Left ventricle myocardium inferior (tissue), 1 donor: ENCODE results near the gene CCHCR1. TPM values are rescaled to one million over a fixed set of nuclear protein-coding genes. Genes with fewer than 3 reads are reported as not detected.

ENCODE experiments used
- DNase-seq: peaks from one replicate; pipeline ENCODE4 v3.0.0-alpha.2; 2020
- H3K27ac ChIP-seq: fragments of 200-600 bp; replicated peaks from 2 replicates; pipeline ENCODE4 v1.8.0; 2021
- H3K27me3 ChIP-seq: fragments of 200-600 bp; 2 replicates; pipeline ENCODE4 v1.8.0; 2021; ENCODE audit warnings: low read depth
- H3K36me3 ChIP-seq: fragments of 200-600 bp; 2 replicates; pipeline ENCODE4 v1.8.0; 2021
- H3K4me1 ChIP-seq: fragments of 200-600 bp; 2 replicates; pipeline ENCODE4 v1.8.0; 2021
- H3K4me3 ChIP-seq: fragments of 200-600 bp; 2 replicates; pipeline ENCODE4 v1.8.0; 2021; ENCODE audit warnings: mild to moderate bottlenecking, moderate library complexity
- H3K9me3 ChIP-seq: fragments of 200-600 bp; replicated peaks from 2 replicates; pipeline ENCODE4 v1.8.0; 2021
- intact Hi-C: fragments of 100-400 bp; cut with micrococcal nuclease; formaldehyde crosslinking; loops from one replicate; pipeline ENCODE4 v1.11.0; 2022
- total RNA-seq: library from RNA; stranded (reverse); fragmentation: NEBNext Ultra II Directional; extraction: Animal tissue kit (Norgen Biotek cat#: 25700); gene quantifications from one replicate; pipeline ENCODE4 v1.2.1, GENCODE V29; 2021
- TF ChIP-seq, protein P1 (sequence below): fragments of 200-600 bp; IDR thresholded peaks from 2 replicates; pipeline ENCODE4 v1.8.0; 2021; ENCODE audit warnings: antibody characterized with exemption, mild to moderate bottlenecking, borderline replicate concordance
- donor health status: DM: no; HTN: yes; CAD: no; lungs with severe emphysema.

CCHCR1 gene
- total RNA-seq, 1 donor from 2014 or later = 13.3 TPM

DNA sequence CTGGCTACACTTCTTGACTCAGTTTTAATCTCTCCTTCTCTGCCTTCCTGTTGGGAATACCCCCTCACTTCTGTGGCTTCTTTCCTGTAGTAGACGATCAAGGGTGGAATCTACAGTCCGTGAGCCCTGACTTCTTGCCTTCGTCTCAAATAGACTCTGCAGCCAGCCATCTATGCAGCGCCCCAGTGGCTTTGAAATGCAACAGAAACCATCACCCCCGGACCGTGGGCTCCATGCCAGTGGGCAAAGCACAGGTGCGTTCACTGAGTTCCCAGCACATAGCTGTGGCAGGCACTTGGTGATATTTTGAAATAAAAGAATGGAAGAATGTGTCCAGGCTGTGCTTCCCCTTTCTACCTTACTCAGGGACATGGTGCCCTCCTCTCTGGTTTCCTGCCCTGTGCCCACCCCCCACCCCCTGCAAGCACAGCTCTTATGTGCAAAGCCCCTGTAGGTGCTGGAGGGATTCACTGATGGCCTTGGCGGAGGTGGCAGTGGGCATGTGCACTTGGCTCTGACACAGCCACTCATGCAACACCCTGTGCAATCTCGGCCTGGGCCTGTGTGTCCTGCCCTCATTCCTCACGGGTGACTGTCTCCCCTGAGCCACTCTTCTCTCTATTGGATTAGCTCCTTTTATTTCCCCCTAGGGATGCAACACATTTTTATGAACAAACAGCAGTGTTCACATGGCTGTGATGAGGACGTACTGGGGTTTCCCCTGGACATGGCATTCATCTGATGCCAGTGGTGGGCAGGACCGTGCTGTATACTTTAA is 31.8 kb downstream of the CCHCR1 start:
- no peaks in the 10 kb centered on the region for H3K36me3 ChIP-seq
- peak; percentile 36 for DNase-seq
- TF ChIP-seq, protein P1, sequence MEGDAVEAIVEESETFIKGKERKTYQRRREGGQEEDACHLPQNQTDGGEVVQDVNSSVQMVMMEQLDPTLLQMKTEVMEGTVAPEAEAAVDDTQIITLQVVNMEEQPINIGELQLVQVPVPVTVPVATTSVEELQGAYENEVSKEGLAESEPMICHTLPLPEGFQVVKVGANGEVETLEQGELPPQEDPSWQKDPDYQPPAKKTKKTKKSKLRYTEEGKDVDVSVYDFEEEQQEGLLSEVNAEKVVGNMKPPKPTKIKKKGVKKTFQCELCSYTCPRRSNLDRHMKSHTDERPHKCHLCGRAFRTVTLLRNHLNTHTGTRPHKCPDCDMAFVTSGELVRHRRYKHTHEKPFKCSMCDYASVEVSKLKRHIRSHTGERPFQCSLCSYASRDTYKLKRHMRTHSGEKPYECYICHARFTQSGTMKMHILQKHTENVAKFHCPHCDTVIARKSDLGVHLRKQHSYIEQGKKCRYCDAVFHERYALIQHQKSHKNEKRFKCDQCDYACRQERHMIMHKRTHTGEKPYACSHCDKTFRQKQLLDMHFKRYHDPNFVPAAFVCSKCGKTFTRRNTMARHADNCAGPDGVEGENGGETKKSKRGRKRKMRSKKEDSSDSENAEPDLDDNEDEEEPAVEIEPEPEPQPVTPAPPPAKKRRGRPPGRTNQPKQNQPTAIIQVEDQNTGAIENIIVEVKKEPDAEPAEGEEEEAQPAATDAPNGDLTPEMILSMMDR = no peak
- peaks cover 46% of the 10 kb centered on the region for H3K4me1 ChIP-seq
- no peak overlapping the region for H3K4me3 ChIP-seq
- intact Hi-C loops = no loop called here
- H3K9me3 ChIP-seq = no peaks in the 10 kb centered on the region
- peak overlapping the region; percentile 72 for H3K27ac ChIP-seq
- H3K27me3 ChIP-seq = no peaks in the 10 kb centered on the region

DNA sequence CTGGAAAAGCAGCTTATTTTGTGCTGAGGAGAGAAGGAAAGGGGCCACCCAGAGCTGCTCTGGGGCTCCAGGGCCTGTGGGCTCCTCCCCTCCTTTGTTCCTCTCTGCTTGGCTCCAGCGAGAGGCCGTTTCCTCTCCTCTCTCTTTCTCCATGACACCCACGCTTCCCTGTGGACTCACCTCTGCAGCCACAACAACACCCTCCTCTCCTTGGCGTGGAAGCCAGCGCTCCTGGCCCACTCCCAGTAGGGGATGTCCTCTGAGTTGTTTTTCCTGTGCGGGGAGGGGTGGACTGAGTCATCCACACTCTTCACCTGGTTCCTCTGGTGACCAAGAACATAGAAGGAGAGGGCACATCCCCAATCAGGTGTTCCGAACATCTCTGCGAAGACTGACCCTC is 32.4 kb downstream of the CCHCR1 start:
- Histone ChIP-seq H3K27ac (peak overlapping the region; percentile 72), H3K27me3 (no peaks in the 10 kb centered on the region), H3K9me3 (no peaks in the 10 kb centered on the region), H3K36me3 (no peaks in the 10 kb centered on the region), H3K4me3 (no peak overlapping the region), H3K4me1 (peaks cover 46% of the 10 kb centered on the region)
- TF ChIP-seq, protein P1 = no peak
- intact Hi-C loops = no loop called here
- DNase-seq = peak; percentile 44

DNA sequence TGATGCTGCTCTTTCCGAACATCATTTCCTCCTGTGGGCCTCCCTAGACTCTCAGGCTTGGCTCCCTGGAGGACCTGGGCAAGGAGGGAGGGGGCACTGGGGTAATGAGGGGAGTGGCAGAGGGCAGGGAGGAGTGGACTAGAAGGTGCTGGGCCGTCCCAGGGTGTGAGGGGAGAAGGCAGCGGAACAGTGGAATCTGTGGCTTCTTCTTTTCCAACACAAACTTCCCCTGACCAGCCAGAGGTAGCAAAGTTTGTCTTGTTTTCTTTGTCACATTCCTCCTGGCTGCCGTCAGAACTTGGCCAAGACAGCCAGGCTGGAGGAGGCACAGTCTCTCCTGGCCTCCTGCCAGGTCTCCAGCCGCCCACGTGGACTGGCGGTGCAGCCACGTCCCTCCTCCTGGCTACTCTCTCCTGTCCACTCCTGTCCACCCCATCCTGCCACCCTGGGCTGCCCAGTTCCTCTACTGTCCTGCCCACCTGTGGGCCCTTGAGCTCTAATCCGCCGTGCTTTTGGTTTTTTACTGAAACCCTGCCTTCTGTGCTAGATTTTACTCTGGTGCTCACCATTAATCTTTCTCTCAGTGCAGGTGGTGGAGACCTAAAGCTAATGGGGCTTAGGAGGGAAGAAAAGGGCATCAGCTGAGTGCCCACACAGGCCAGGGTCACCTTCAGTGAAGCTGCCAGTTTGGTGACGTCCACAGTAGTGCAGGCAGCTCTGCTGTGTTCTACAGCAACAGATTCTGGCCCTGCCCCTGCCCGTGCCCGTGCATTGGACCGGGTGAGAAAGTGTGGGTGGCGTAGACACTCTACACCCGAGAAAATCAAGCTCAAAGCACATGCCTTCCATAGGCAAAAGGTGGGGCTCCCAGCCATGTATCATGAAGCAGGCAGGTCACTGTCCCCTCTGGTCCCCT is 34.6 kb downstream of the CCHCR1 start:
- H3K27ac ChIP-seq = peak overlapping the region; percentile 85
- H3K4me3 ChIP-seq = no peak overlapping the region
- peaks cover 49% of the 10 kb centered on the region for H3K4me1 ChIP-seq
- DNase-seq = peak; percentile 54
- H3K36me3 ChIP-seq = no peaks in the 10 kb centered on the region
- TF ChIP-seq, protein P1 = no peak
- H3K9me3 ChIP-seq = no peaks in the 10 kb centered on the region
- intact Hi-C loops = no loop called here
- H3K27me3 ChIP-seq = no peaks in the 10 kb centered on the region

DNA sequence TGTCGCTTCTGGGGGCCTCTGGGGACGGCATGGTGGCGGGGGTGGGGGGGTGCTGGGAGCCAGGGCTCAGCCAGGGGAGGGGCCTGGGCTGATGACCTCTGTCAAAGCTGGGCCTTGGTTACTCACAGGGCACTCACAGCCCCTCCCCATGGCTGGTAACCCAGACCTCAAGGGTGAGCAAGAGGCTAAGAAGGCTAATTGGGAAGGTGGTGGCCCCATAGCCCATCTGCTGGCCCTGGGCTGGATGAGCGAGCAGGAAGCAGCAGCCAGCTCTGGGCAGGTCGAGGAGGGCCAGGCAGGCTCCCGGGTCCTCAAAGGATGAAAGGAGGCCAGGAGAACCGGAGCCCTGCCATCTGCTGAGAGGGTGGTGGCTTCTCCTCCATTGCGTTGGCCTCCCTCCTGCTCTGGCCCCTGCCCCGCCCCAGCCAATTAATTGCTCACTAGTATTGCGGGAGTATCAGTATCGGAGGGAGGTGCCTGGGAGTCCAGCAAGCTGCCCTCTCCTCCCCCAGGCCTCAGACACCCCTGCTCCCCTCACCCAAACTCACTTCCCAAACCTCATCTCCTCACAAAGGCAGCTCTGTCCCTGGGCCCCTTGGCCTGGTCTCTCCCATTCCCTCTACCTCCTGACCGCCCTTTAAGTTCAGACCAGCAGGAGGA is 36.3 kb downstream of the CCHCR1 start:
- intact Hi-C loops = no loop called here

More for the DNA sequence above, 36.3 kb downstream of the CCHCR1 start:
- no peak for DNase-seq
- TF ChIP-seq, protein P1 = no peak
- Histone ChIP-seq H3K36me3 (no peaks in the 10 kb centered on the region), H3K9me3 (no peaks in the 10 kb centered on the region), H3K27me3 (no peaks in the 10 kb centered on the region), H3K27ac (no peak overlapping the region), H3K4me3 (no peak overlapping the region), H3K4me1 (peaks cover 53% of the 10 kb centered on the region)
